PC-9 (cell line): ENCODE data around the gene FAXC. TPM values are rescaled to one million over a fixed set of nuclear protein-coding genes. Genes with fewer than 3 reads are reported as not detected.

Source experiments
- BruUV-seq: library from RNA; stranded (reverse); fragments of 400-500 nt; replicated peaks from 2 replicates; lab custom pipeline; 2021; lab: Mats Ljungman, UMichigan
- CTCF ChIA-PET: fragments of 300-600 bp; sonication (Branson Sonifier 250); formaldehyde crosslinking; loops from one replicate; lab custom pipeline; 2022; ENCODE audit warnings: antibody characterized with exemption; lab: Charles Lee
- POLR2A ChIA-PET: fragments of 300-600 bp; sonication (Branson Sonifier 250); formaldehyde crosslinking; loops from one replicate; lab custom pipeline; 2022; ENCODE audit warnings: antibody characterized with exemption; ENCODE audit not compliant: unreplicated experiment; lab: Charles Lee
- DNase-seq, 2 experiments: peaks; one replicate each; pipeline versions ENCODE4 v3.0.0 to v3.0.0-alpha.2; 2015 to 2022; ENCODE audit warnings: mixed read lengths in 1 of 2
- H2AFZ ChIP-seq: fragments of 200-600 bp; sonication (generic); 2 replicates; pipeline ENCODE4 v1.8.1; 2017; ENCODE audit warnings: antibody characterized with exemption
- H3F3A ChIP-seq: fragments of 200-600 bp; sonication (generic); 2 replicates; pipeline ENCODE4 v1.8.1; 2017; ENCODE audit warnings: antibody characterized with exemption, mild to moderate bottlenecking, low read depth; ENCODE audit not compliant: insufficient read depth
- H3K27ac ChIP-seq: fragments of 200-600 bp; sonication (generic); 2 replicates; pipeline ENCODE4 v1.6.1; 2016; ENCODE audit warnings: mixed run types
- H3K27me3 ChIP-seq: fragments of 200-600 bp; sonication (generic); 2 replicates; pipeline ENCODE4 v1.6.1; 2016; ENCODE audit warnings: low read depth, mixed run types; ENCODE audit not compliant: insufficient read depth
- H3K36me3 ChIP-seq: fragments of 200-600 bp; sonication (generic); 2 replicates; pipeline ENCODE4 v1.6.1; 2016; ENCODE audit warnings: low read depth, mixed run types
- H3K4me1 ChIP-seq: fragments of 200-600 bp; sonication (generic); replicated peaks from 2 replicates; pipeline ENCODE4 v1.6.1; 2016; ENCODE audit warnings: mixed run types; ENCODE audit not compliant: insufficient read depth
- H3K4me2 ChIP-seq: fragments of 200-600 bp; sonication (generic); 2 replicates; pipeline ENCODE4 v1.6.1; 2017; ENCODE audit warnings: mixed run types
- H3K4me3 ChIP-seq: fragments of 200-600 bp; sonication (generic); 2 replicates; pipeline ENCODE4 v1.6.1; 2016; ENCODE audit warnings: mixed run types
- H3K79me2 ChIP-seq: fragments of 200-600 bp; sonication (generic); 2 replicates; pipeline ENCODE4 v1.6.1; 2017; ENCODE audit warnings: low read depth, mixed run types
- H3K9me2 ChIP-seq: fragments of 200-600 bp; sonication (generic); 2 replicates; pipeline ENCODE4 v1.8.1; 2017; ENCODE audit warnings: mild to moderate bottlenecking; ENCODE audit not compliant: insufficient read depth
- H3K9me3 ChIP-seq: fragments of 200-600 bp; sonication (generic); 2 replicates; pipeline ENCODE4 v1.8.1; 2016; ENCODE audit warnings: low read depth; ENCODE audit not compliant: insufficient read depth
- H4K20me1 ChIP-seq: fragments of 200-600 bp; sonication (generic); 2 replicates; pipeline ENCODE4 v1.8.1; 2017; ENCODE audit not compliant: insufficient read depth
- CTCF ChIP-seq: fragments of 200-600 bp; sonication (generic); conservative IDR thresholded peaks from 2 replicates; pipeline ENCODE4 v1.6.1; 2017; ENCODE audit warnings: mixed run types, antibody characterized with exemption, mild to moderate bottlenecking, moderate library complexity
- EZH2 ChIP-seq: fragments of 200-600 bp; sonication (generic); IDR thresholded peaks from 2 replicates; pipeline ENCODE4 v1.8.0; 2017; ENCODE audit warnings: antibody characterized with exemption, low read depth
- intact Hi-C: fragments of 100-400 bp; cut with micrococcal nuclease; formaldehyde crosslinking; loops from one replicate; pipeline ENCODE4 v1.10.0; 2022; ENCODE audit not compliant: unreplicated experiment
- total RNA-seq: library from RNA; stranded (reverse); gene quantifications from 2 replicates; pipeline ENCODE4 v1.2.3, GENCODE V29; 2021

Gene FAXC
- total RNA-seq, 1 experiment from 2014 or later, result 3.3 TPM

- no peaks in the 10 kb centered on the region for H3K4me1 ChIP-seq
- H3K27me3 ChIP-seq, result no peaks in the 10 kb centered on the region
- no peaks in the 10 kb centered on the region for H4K20me1 ChIP-seq
- intact Hi-C loops, result no loop called here
- H3K4me2 ChIP-seq, result no peak overlapping the region
- H3F3A ChIP-seq, result no peaks in the 10 kb centered on the region
- H3K36me3 ChIP-seq, result no peaks in the 10 kb centered on the region
- ChIA-PET POLR2A (no interaction called here), CTCF (no interaction called here)
- BruUV-seq, result no TSS peak
- no peaks in the 10 kb centered on the region for H3K9me3 ChIP-seq
- no peak overlapping the region for H2AFZ ChIP-seq
- H3K27ac ChIP-seq, result no peak overlapping the region
- no peak overlapping the region for H3K4me3 ChIP-seq
- no peak for DNase-seq
- H3K9me2 ChIP-seq, result no peaks in the 10 kb centered on the region
- TF ChIP-seq EZH2 (no peak), CTCF (no peak)
- no peaks in the 10 kb centered on the region for H3K79me2 ChIP-seq
These were observed 10.3 kb upstream of the FAXC start for GRCh38 chr6:99359800-99360199.

DNA sequence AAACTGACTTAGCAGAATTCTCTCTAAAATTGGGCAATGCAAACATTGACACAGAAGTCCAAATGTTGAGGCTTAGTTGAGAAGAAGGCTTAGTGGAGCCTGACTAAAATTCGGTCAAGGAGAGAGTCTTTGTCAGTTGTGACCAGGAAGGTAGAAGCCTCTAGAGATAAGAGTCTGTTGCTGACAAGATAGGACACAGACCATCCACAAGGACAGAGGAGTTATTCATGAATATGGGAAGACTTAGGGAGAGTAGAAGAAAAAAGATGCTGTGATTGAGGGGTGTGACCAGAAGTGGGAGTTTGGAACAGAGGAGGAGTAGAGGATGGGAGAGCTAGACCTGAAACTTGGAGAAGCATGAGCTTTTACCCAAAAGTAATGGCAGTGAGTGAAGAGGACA, 7.2 kb upstream of the FAXC start:
- Histone ChIP-seq H3K27me3 (no peaks in the 10 kb centered on the region), H3K79me2 (no peaks in the 10 kb centered on the region), H3K36me3 (no peaks in the 10 kb centered on the region), H3K4me2 (no peak overlapping the region), H3F3A (no peaks in the 10 kb centered on the region), H3K9me2 (no peaks in the 10 kb centered on the region), H3K4me1 (no peaks in the 10 kb centered on the region), H4K20me1 (no peaks in the 10 kb centered on the region), H3K4me3 (no peak overlapping the region), H3K9me3 (no peaks in the 10 kb centered on the region), H3K27ac (no peak overlapping the region), H2AFZ (no peak overlapping the region)
- BruUV-seq, result no TSS peak
- TF ChIP-seq CTCF (no peak), EZH2 (no peak)
- intact Hi-C loops, result no loop called here
- no peak for DNase-seq
- ChIA-PET POLR2A (no interaction called here), CTCF (no interaction called here)

- H3K27me3 ChIP-seq, result no peaks in the 10 kb centered on the region
- BruUV-seq, result no TSS peak
- no peaks in the 10 kb centered on the region for H3F3A ChIP-seq
- peaks cover 12% of the 10 kb centered on the region for H3K4me1 ChIP-seq
- no peaks in the 10 kb centered on the region for H3K9me3 ChIP-seq
- H3K27ac ChIP-seq, result no peak overlapping the region
- intact Hi-C loops, result no loop called here
- no peaks in the 10 kb centered on the region for H3K79me2 ChIP-seq
- no peak overlapping the region for H3K4me2 ChIP-seq
- no peaks in the 10 kb centered on the region for H3K36me3 ChIP-seq
- TF ChIP-seq CTCF (no peak), EZH2 (no peak)
- H4K20me1 ChIP-seq, result no peaks in the 10 kb centered on the region
- H2AFZ ChIP-seq, result no peak overlapping the region
- ChIA-PET POLR2A (no interaction called here), CTCF (no interaction called here)
- no peak overlapping the region for H3K4me3 ChIP-seq
- H3K9me2 ChIP-seq, result no peaks in the 10 kb centered on the region
- DNase-seq, result no peak
These were observed 5.5 kb upstream of the FAXC start for GRCh38 chr6:99354983-99355382.
